GM12873 (cell line): ENCODE measurements around the gene COG2.

Experiments
- CTCF ChIP-seq: IDR thresholded peaks from 2 replicates; pipeline ENCODE4 v1.5.1; 2012; ENCODE audit warnings: low read depth, mild to moderate bottlenecking, moderate library complexity, low read length, control low read depth; ENCODE audit not compliant: insufficient read depth; ENCODE audit errors: missing control alignments

Gene COG2, protein sequence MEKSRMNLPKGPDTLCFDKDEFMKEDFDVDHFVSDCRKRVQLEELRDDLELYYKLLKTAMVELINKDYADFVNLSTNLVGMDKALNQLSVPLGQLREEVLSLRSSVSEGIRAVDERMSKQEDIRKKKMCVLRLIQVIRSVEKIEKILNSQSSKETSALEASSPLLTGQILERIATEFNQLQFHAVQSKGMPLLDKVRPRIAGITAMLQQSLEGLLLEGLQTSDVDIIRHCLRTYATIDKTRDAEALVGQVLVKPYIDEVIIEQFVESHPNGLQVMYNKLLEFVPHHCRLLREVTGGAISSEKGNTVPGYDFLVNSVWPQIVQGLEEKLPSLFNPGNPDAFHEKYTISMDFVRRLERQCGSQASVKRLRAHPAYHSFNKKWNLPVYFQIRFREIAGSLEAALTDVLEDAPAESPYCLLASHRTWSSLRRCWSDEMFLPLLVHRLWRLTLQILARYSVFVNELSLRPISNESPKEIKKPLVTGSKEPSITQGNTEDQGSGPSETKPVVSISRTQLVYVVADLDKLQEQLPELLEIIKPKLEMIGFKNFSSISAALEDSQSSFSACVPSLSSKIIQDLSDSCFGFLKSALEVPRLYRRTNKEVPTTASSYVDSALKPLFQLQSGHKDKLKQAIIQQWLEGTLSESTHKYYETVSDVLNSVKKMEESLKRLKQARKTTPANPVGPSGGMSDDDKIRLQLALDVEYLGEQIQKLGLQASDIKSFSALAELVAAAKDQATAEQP

DNA sequence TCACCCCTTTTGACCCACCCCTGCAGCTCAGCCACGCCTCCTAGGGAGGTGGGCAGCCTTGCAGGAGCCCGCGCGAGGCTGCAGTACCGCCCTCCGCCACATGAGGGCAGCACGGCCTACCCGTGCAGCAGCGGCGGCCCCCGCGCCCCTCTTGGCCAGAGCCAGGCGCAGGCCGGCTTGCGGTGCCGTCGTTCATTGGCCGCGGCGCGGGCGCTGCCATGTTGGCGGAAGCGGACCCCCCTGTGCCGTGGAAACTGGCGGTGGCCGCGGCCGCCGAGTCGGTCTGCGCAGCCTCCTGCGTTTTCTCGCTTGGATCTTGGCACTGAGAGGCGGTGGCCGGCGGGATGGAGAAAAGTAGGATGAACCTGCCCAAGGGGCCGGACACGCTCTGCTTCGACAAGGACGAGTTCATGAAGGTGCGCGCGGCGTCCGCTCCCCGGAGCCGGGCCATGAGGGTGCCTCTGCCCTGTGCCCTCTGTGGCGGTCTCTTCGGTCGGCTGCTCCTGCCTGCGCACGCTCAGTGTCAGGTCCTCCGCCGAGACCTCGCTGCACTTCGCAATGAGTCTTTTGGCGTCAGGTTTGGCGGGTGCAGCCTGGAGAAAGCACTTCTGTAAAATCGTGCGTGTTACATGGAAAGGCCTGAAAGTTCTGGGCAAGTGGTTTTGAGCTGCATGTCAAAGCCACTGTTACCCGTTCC is at the start of gene COG2:
COG2 (plus strand) TSS at position 219 of the 697 bp plus-strand sequence; CDS start at position 345, 126 bp downstream.
- TF ChIP-seq CTCF: peak; percentile 97

DNA sequence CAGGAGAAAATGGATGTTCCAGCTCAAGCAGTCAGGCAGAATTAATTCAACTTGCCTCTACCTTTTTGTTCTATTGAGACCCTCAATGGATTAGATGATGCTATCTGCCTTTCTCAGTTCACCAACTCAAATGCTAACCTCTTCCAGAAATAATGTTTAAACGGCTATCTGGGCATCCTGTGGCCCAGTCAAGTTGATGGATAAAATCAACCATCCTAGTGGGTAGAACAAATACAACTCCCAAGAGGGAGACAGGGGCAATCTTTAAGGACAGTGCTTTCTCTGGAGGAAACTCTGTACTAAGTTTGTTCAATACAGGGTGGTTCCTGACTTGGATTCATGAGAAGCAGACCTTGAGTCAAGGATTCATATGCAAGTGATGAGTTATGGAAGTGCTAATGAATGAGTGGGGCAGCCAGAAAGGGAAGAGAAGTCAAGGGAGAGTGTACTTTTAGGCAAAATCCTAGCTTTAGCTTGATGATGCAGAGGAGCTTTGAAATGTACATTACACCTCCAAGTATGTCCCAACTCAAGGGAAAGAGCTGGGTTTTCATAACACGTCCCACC is 49.4 kb upstream of the COG2 start:
- no peak for TF ChIP-seq CTCF

DNA sequence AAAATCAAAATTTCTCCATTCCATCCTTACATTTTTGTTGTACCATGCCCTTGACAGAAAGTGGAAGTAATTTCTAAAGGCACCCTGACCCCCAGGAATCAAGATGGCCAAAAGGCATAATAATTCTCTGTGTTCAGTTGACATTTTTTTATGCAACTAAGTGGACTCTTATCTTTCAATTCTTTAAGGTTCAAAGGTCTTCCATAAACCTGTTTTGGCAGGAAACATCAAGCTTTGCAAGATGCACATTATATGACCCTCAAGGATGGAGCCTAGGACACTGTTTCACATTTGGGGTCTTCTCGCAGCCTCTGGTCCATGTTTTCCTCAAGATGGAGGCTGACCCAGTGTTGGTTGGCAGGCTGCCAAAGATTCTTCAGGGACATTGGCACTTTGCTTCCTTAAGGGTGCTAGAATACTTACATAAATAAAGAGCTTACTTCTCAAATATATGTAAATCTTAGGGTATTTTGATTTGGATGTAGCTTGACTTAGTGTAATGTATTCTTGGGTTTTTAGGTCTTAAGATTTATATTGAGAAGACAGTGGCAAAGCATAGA is 48.0 kb upstream of the COG2 start:
- no peak for TF ChIP-seq CTCF

GRCh38 chr1:230595181-230595580 is 47.1 kb upstream of the COG2 start:
- no peak for TF ChIP-seq CTCF

- no peak for TF ChIP-seq CTCF
Measured at GRCh38 chr1:230596306-230596705, 46.0 kb upstream of the COG2 start.

DNA sequence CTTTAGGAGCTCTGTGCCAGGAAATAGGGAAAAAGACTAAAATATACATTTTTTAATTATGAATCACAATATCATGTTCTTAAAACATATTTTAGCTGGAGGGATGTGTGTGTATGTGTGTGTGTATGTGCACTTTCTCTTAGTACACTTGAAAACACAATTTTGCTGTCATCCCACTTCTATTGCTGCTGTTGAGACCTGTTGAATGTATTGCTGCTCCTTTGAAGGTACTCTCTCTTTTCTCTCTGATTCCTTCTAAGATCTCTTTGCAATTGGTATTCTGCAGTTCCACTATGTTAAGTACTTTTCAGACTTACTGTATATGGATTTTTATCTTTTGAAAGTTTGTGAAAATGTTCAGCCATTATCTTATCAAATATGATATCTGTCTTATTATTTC is 43.5 kb upstream of the COG2 start:
- no peak for TF ChIP-seq CTCF
